A673 (cell line): ENCODE data around the gene LRP6. TPM values are rescaled to one million over a fixed set of nuclear protein-coding genes. Genes with fewer than 3 reads are reported as not detected.

Experiments used
- BruUV-seq: library from RNA; stranded (reverse); fragments of 400-500 nt; replicated peaks from 2 replicates; lab custom pipeline; 2021; lab: Mats Ljungman, UMichigan
- CTCF ChIA-PET: fragments of 300-600 bp; sonication (Branson Sonifier 250); formaldehyde crosslinking; loops from one replicate; lab custom pipeline; 2022; ENCODE audit warnings: antibody characterized with exemption; lab: Charles Lee
- POLR2A ChIA-PET: fragments of 300-600 bp; sonication (Branson Sonifier 250); formaldehyde crosslinking; loops from one replicate; lab custom pipeline; 2022; ENCODE audit warnings: antibody characterized with exemption; ENCODE audit not compliant: low non-redundant PET; lab: Charles Lee
- DNase-seq: peaks from one replicate; pipeline ENCODE4 v3.0.0-alpha.2; 2015; ENCODE audit warnings: low spot score
- H3K27ac ChIP-seq: fragments of 200-600 bp; sonication (generic); 2 replicates; pipeline ENCODE4 v1.5.1; 2016; ENCODE audit warnings: mixed run types, low read depth, mild to moderate bottlenecking, mixed read lengths, antibody characterized with exemption, low read length; ENCODE audit not compliant: poor library complexity, severe bottlenecking
- H3K27me3 ChIP-seq: fragments of 200-600 bp; sonication (generic); replicated peaks from 2 replicates; pipeline ENCODE4 v1.6.1; 2017; ENCODE audit warnings: mixed run types, low read depth, mild to moderate bottlenecking, mixed read lengths, antibody characterized with exemption, low read length; ENCODE audit not compliant: insufficient read depth, poor library complexity
- H3K36me3 ChIP-seq: fragments of 200-600 bp; sonication (generic); 2 replicates; pipeline ENCODE4 v1.6.1; 2016; ENCODE audit warnings: mixed run types, mild to moderate bottlenecking, mixed read lengths, antibody characterized with exemption, low read length; ENCODE audit not compliant: insufficient read depth, poor library complexity, severe bottlenecking
- H3K4me1 ChIP-seq: fragments of 200-600 bp; sonication (generic); 2 replicates; pipeline ENCODE4 v1.6.1; 2017; ENCODE audit warnings: mixed run types, mild to moderate bottlenecking, mixed read lengths, antibody characterized with exemption, low read length; ENCODE audit not compliant: insufficient read depth, poor library complexity, severe bottlenecking
- H3K4me3 ChIP-seq: fragments of 200-600 bp; sonication (generic); 2 replicates; pipeline ENCODE4 v1.5.1; 2016; ENCODE audit warnings: low read depth, mixed run types, mild to moderate bottlenecking, mixed read lengths, low read length; ENCODE audit not compliant: poor library complexity, severe bottlenecking
- H3K9me3 ChIP-seq: fragments of 200-600 bp; sonication (generic); 2 replicates; pipeline ENCODE4 v1.6.1; 2016; ENCODE audit warnings: mixed run types, low read depth, mild to moderate bottlenecking, mixed read lengths, antibody characterized with exemption, low read length; ENCODE audit not compliant: poor library complexity, severe bottlenecking
- EZH2 ChIP-seq: fragments of 200-600 bp; sonication (generic); IDR thresholded peaks from 2 replicates; pipeline ENCODE4 v1.6.1; 2017; ENCODE audit warnings: borderline replicate concordance, low read depth, mild to moderate bottlenecking, mixed read lengths, antibody characterized with exemption, low read length; ENCODE audit not compliant: poor library complexity, severe bottlenecking
- intact Hi-C: fragments of 100-400 bp; cut with micrococcal nuclease; formaldehyde crosslinking; loops from one replicate; pipeline ENCODE4 v1.10.0; 2022; ENCODE audit not compliant: unreplicated experiment
- total RNA-seq: library from RNA; stranded (reverse); gene quantifications from 2 replicates; pipeline ENCODE4 v1.2.3, GENCODE V29; 2021
- TF ChIP-seq, protein P1 (sequence below): fragments of 300-800, 200-600 bp; sonication (generic); conservative IDR thresholded peaks from 2 replicates; pipeline ENCODE4 v1.5.1; 2017; ENCODE audit warnings: low read depth, mild to moderate bottlenecking, antibody characterized with exemption, low read length, moderate library complexity, mixed read lengths

The LRP6 gene
- total RNA-seq, 1 experiment from 2014 or later = 97.4 TPM

DNA sequence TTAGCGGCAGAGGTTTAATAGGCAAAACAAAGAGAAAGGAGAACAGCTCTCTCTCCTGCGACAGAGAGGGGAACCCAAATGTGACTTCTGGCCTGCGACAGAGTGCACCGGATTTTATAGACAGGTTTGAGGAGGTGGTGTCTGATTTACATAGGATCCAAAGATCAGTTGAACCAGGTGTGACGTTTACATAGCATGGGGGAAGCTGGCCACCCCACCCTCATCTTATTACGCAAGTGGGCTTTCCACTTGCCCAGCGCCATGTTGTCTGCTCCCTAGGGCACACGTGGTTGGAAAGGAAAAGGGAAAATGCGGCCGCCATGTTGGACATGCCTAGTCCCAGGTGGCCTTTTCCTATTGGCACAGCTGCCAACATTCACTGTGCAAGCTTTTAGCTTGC is 178.7 kb downstream of the LRP6 start:
- Histone ChIP-seq H3K27ac (no peak overlapping the region), H3K36me3 (no peaks in the 10 kb centered on the region), H3K9me3 (no peaks in the 10 kb centered on the region), H3K27me3 (no peaks in the 10 kb centered on the region), H3K4me1 (peaks cover 12% of the 10 kb centered on the region), H3K4me3 (no peak overlapping the region)
- intact Hi-C loops = no loop called here
- ChIA-PET CTCF (no interaction called here), POLR2A (no interaction called here)
- no peak for DNase-seq
- no TSS peak for BruUV-seq
- TF ChIP-seq EZH2 = no peak
- TF ChIP-seq, protein P1, sequence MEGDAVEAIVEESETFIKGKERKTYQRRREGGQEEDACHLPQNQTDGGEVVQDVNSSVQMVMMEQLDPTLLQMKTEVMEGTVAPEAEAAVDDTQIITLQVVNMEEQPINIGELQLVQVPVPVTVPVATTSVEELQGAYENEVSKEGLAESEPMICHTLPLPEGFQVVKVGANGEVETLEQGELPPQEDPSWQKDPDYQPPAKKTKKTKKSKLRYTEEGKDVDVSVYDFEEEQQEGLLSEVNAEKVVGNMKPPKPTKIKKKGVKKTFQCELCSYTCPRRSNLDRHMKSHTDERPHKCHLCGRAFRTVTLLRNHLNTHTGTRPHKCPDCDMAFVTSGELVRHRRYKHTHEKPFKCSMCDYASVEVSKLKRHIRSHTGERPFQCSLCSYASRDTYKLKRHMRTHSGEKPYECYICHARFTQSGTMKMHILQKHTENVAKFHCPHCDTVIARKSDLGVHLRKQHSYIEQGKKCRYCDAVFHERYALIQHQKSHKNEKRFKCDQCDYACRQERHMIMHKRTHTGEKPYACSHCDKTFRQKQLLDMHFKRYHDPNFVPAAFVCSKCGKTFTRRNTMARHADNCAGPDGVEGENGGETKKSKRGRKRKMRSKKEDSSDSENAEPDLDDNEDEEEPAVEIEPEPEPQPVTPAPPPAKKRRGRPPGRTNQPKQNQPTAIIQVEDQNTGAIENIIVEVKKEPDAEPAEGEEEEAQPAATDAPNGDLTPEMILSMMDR = no peak

- peaks cover 7% of the 10 kb centered on the region for H3K4me1 ChIP-seq
- no TSS peak for BruUV-seq
- no peaks in the 10 kb centered on the region for H3K9me3 ChIP-seq
- TF ChIP-seq, protein P1 = no peak
- TF ChIP-seq EZH2 = no peak
- H3K27me3 ChIP-seq = no peaks in the 10 kb centered on the region
- ChIA-PET POLR2A (interaction anchor here (0.5 kb wide), 1 partner anchor 76 kb away, joined by 3 read pairs; no protein-coding TSS in a partner anchor), CTCF (no interaction called here)
- H3K4me3 ChIP-seq = no peak overlapping the region
- no peak overlapping the region for H3K27ac ChIP-seq
- H3K36me3 ChIP-seq = no peaks in the 10 kb centered on the region
- no peak for DNase-seq
- intact Hi-C loops = no loop called here
Measured at GRCh38 chr12:12087693-12088034, 179.2 kb downstream of the LRP6 start.

- ChIA-PET CTCF (no interaction called here), POLR2A (interaction anchor here (0.5 kb wide), 1 partner anchor 76 kb away, joined by 3 read pairs; no protein-coding TSS in a partner anchor)
- H3K27ac ChIP-seq = no peak overlapping the region
- TF ChIP-seq EZH2 = no peak
- TF ChIP-seq, protein P1 = no peak
- no TSS peak for BruUV-seq
- DNase-seq = no peak
- no peak overlapping the region for H3K4me3 ChIP-seq
- peaks cover 5% of the 10 kb centered on the region for H3K4me1 ChIP-seq
- no peaks in the 10 kb centered on the region for H3K27me3 ChIP-seq
- no peaks in the 10 kb centered on the region for H3K9me3 ChIP-seq
- H3K36me3 ChIP-seq = no peaks in the 10 kb centered on the region
- intact Hi-C loops = no loop called here
Measured at GRCh38 chr12:12086973-12087692, 179.7 kb downstream of the LRP6 start.
